H1 (cell line): ENCODE data around the gene RHBDD1. TPM values are rescaled to one million over a fixed set of nuclear protein-coding genes. Genes with fewer than 3 reads are reported as not detected.

Experiments
- CBX5 ChIP-seq: fragments of 300-800, 300-1000 bp; sonication (generic); IDR thresholded peaks from 2 replicates; pipeline ENCODE4 v1.7.1; 2016; ENCODE audit warnings: antibody characterized with exemption, low read length, low read depth
- CTBP2 ChIP-seq: IDR thresholded peaks from 2 replicates; pipeline ENCODE4 v1.7.0; 2011; ENCODE audit warnings: borderline replicate concordance, mild to moderate bottlenecking, moderate library complexity, mixed read lengths, low read length; ENCODE audit not compliant: insufficient read depth, insufficient read length
- EZH2 ChIP-seq: fragments of 200-600 bp; sonication (generic); IDR thresholded peaks from 2 replicates; pipeline ENCODE4 v1.7.1; 2012; ENCODE audit warnings: low read depth, mild to moderate bottlenecking, moderate library complexity, low read length, inconsistent platforms; ENCODE audit not compliant: severe bottlenecking
- RAD21 ChIP-seq, 2 experiments: IDR thresholded peaks in 1 of 2; conservative IDR thresholded peaks in 1 of 2; 2 replicates each; pipeline ENCODE4 v1.6.1; 2011; ENCODE audit warnings: low read depth in 2 of 2, low read length in 2 of 2, improper control_type of control experiment in 1 of 2, inconsistent platforms in 1 of 2, mild to moderate bottlenecking in 1 of 2, moderate library complexity in 1 of 2
- SIRT6 ChIP-seq: IDR thresholded peaks from one replicate; pipeline ENCODE4 v1.7.1; 2012; ENCODE audit warnings: low read length, inconsistent platforms
- TCF12 ChIP-seq: IDR thresholded peaks from 2 replicates; pipeline ENCODE4 v1.6.1; 2011; ENCODE audit warnings: low read depth, mild to moderate bottlenecking, low read length
- YY1 ChIP-seq: IDR thresholded peaks from 2 replicates; pipeline ENCODE4 v1.6.1; 2011; ENCODE audit warnings: low read depth, mild to moderate bottlenecking, low read length
- polyA plus RNA-seq, 7 experiments: library from polyadenylated mRNA; depleted of rRNA in 3 of 7; stranded (reverse) in 5 of 7; unstranded in 2 of 7; fragments of >200 nt in 5 of 7; fragments of 200-250 nt in 2 of 7; gene quantifications; 1 replicate in 5 of 7; 2 replicates in 1 of 7; 4 replicates in 1 of 7; pipeline versions ENCODE4 v1.2.1 to v1.2.3, GENCODE V29; 2011 to 2013; ENCODE audit warnings: missing spikeins in 2 of 7, mixed read lengths in 2 of 7
- total RNA-seq: library from RNA; stranded (reverse); fragmentation: NEBNext Ultra II Directional; extraction: Animal tissue kit (Norgen Biotek cat#: 25700); gene quantifications from 2 replicates; pipeline ENCODE4 v1.2.1, GENCODE V29; 2021

The RHBDD1 gene
- total and polyA plus RNA-seq, 2 of the 8 experiments (the other 6 are each of a cell fraction or from before 2014, with no cell fraction given) = 10.5 to 23.1 TPM

DNA sequence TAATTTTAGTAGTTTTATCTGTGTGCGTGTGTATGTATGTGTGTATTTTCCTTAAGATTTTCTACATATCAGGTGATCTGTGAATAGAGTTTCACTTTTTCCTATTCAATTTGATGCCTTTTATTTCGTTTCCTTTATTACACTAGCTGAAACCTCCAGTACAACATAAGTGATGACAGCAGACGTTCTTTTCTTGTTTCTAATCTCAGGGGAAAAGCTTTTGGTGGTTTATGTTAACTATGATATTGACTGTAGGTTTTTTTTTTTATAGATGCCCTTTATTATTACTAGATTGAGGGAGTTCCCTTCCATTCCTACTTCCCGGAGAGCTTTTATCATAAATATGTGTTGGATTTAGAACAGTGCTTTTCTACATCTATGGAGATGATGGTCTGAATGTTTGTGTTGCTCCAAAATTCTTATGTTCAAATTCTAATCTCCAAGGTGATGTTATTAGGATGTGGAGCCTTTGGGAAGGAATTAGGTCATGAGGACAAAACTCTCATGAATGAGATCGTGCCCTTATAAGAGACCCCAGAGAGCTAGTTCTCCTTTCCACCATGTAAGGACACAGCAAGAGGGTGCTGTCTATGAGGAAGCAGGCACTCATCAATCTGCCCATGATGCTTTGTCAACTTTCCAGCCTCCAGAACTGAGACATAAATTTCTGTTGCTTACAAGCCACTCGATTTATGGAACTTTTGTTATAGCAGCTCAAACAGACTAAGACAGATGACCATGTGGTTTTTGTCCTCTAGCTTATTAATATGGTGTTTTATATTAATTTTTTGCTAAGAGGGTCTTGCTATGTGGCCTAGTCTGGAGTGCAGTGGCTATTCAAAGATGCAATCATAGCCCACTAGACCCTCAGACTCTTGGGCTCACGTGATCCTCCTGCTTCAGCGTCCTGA, 5.9 kb upstream of the RHBDD1 start (continued):
- no peak for TF ChIP-seq EZH2
- no peak for TF ChIP-seq RAD21 (IDR thresholded peaks at IDR 0.05 in 1 of 2, conservative IDR thresholded peaks at IDR 0.05 in 1 of 2; ENCODE audit: low read depth in 2 of 2, low read length in 2 of 2)
- TF ChIP-seq TCF12 = no peak
- no peak for TF ChIP-seq CTBP2
- no peak for TF ChIP-seq CBX5
- TF ChIP-seq SIRT6 = no peak
- TF ChIP-seq YY1 = no peak
